Thoracic aorta (tissue), 2 donors: ENCODE results near the gene RAD51AP1. TPM values are rescaled to one million over a fixed set of nuclear protein-coding genes. Genes with fewer than 3 reads are reported as not detected.

ENCODE experiments used
- ATAC-seq: fragments of 150-250 bp; one replicate; pipeline ENCODE4 v1.8.0; 2017; ENCODE audit warnings: low read depth; ENCODE audit not compliant: insufficient number of reproducible peaks, low FRiP score
- DNase-seq: peaks from one replicate; pipeline ENCODE4 v3.0.0-alpha.2; 2020; ENCODE audit warnings: low spot score
- H3K27ac ChIP-seq, 2 donors: fragments of 200-600 bp; sonication (generic); 1 replicate in 1 of 2; 2 replicates in 1 of 2; pipeline ENCODE4 v1.5.1; 2016; ENCODE audit warnings: mild to moderate bottlenecking in 2 of 2, moderate library complexity in 2 of 2
- H3K27me3 ChIP-seq: fragments of 200-600 bp; sonication (generic); replicated peaks from 2 replicates; pipeline ENCODE4 v1.6.0; 2016; ENCODE audit warnings: mild to moderate bottlenecking; ENCODE audit not compliant: insufficient read depth
- H3K36me3 ChIP-seq: fragments of 200-600 bp; sonication (generic); one replicate; pipeline ENCODE4 v1.5.1; 2016
- H3K4me1 ChIP-seq, 2 donors: fragments of 200-600 bp; sonication (generic); 1 replicate in 1 of 2; 2 replicates in 1 of 2; pipeline versions ENCODE4 v1.5.1 to v1.6.0; 2016; ENCODE audit warnings: low read depth in 2 of 2, mild to moderate bottlenecking in 1 of 2; ENCODE audit not compliant: control insufficient read depth in 1 of 2
- H3K4me3 ChIP-seq: fragments of 200-600 bp; sonication (generic); 2 replicates; pipeline ENCODE4 v1.5.1; 2016; ENCODE audit warnings: mild to moderate bottlenecking
- H3K9me3 ChIP-seq: fragments of 200-600 bp; sonication (generic); 2 replicates; pipeline ENCODE4 v1.5.1; 2016
- CTCF ChIP-seq: fragments of 200-600 bp; sonication (generic); IDR thresholded peaks from one replicate; pipeline ENCODE4 v1.5.1; 2019; ENCODE audit warnings: antibody characterized with exemption
- total RNA-seq, 2 donors: library from RNA; depleted of rRNA; stranded (reverse); fragments of >200 nt; gene quantifications; one replicate each; pipeline versions ENCODE4 v1.1.0 to v1.2.3, GENCODE V29; 2016

Gene RAD51AP1
- total RNA-seq, 2 donors from 2014 or later: 10.2 TPM; not detected in 1

DNA sequence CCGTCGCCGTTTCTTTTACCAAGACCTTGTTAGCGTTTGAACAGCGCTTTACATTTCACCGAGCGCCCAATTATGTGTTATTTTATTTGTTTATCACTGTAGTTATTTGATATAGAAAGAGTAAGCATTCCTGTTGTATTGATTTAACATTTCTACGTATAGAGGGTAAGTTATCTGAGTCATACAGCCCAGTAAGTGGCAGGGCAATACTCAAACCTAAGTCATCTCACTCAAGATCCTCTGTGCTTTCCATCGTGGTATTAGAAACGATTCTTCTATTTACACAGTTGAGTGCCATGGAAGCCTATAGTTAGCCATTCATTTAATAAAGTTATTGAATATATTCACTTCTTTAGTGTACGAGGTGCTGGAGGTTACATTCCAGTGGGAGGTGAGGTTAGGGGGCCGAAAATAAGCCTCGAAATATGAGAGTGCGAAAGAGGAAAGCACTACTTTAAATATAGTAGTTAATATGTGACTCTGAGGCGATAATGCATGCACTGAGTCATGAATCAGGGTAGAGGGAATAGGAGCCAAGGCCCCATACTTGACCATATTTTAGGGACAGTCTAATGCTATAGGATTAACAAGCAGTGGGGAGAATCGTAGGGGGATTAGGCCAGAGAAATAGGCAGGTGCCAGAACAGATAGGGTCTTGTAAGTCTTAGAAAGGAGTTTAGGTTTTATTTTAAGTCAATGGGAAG, 629 bp downstream of the RAD51AP1 start:
- TF ChIP-seq CTCF: no peak
- H3K4me1 ChIP-seq: peaks cover 7 to 18% of the 10 kb centered on the region in 2 donors
- no peaks in the 10 kb centered on the region for H3K36me3 ChIP-seq
- no peaks in the 10 kb centered on the region for H3K27me3 ChIP-seq
- no peaks in the 10 kb centered on the region for H3K9me3 ChIP-seq
- H3K4me3 ChIP-seq: peak overlapping the region; percentile 91
- ATAC-seq: no peak
- peak overlapping the region in 1 of 2 donors; percentile 96 for H3K27ac ChIP-seq
- no peak for DNase-seq

- Histone ChIP-seq H3K4me3 (no peak overlapping the region), H3K9me3 (no peaks in the 10 kb centered on the region), H3K4me1 (peaks cover 7 to 18% of the 10 kb centered on the region in 2 donors), H3K27ac (no peak overlapping the region), H3K27me3 (no peaks in the 10 kb centered on the region), H3K36me3 (no peaks in the 10 kb centered on the region)
- ATAC-seq (no peak), DNase-seq (no peak)
- TF ChIP-seq CTCF: no peak
Measured at GRCh38 chr12:4540170-4540569, 1.5 kb downstream of the RAD51AP1 start.

DNA sequence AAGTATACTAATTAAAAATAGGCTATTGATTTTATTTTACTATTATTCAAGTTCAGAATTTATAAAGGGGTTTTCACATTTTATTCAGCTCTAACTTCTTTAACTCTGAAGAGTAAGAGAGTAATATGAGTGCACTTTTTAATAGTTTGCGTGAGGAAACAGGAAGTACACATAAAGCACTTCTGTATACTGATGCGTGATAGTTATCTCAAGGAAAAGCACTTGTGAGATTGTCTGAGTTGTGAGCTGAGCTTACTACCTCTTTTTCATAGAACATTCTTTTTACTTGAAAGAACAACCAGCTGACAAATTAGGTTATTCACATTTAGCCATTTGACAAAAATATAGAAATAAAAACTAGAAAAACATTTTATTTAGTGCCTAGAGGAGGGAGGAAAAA, 1.9 kb downstream of the RAD51AP1 start:
- Histone ChIP-seq H3K36me3 (no peaks in the 10 kb centered on the region), H3K27me3 (no peaks in the 10 kb centered on the region), H3K4me3 (no peak overlapping the region), H3K27ac (no peak overlapping the region), H3K4me1 (peaks cover 7 to 18% of the 10 kb centered on the region in 2 donors), H3K9me3 (no peaks in the 10 kb centered on the region)
- ATAC-seq (no peak), DNase-seq (no peak)
- no peak for TF ChIP-seq CTCF

GRCh38 chr12:4545195-4545594, 6.5 kb downstream of the RAD51AP1 start:
- no peaks in the 10 kb centered on the region for H3K9me3 ChIP-seq
- ATAC-seq: no peak
- H3K27me3 ChIP-seq: no peaks in the 10 kb centered on the region
- H3K36me3 ChIP-seq: no peaks in the 10 kb centered on the region
- no peaks in the 10 kb centered on the region for H3K4me1 ChIP-seq
- no peak overlapping the region for H3K27ac ChIP-seq
- no peak for DNase-seq
- H3K4me3 ChIP-seq: no peak overlapping the region
- TF ChIP-seq CTCF: no peak

DNA sequence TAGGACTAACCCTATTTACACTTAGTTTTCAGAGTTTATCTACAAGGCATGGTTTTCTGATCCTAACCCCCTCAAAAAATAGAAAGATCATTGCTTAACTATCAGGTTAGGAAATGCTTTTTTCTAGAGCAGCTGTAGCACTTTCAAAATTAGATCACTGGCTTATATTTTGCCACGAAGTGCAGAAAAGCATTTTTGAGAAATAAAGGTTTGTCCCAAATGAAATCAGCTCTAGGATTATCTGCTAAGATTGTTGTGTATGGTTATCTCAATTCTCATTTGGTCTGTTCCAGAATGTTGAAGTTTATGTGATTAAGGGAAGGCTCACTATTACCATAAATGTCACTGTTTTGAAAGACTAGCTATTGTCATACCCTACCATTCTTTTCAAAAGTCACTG, 13.5 kb downstream of the RAD51AP1 start:
- no peak for ATAC-seq
- no peak for DNase-seq
- no peaks in the 10 kb centered on the region for H3K36me3 ChIP-seq
- H3K9me3 ChIP-seq: no peaks in the 10 kb centered on the region
- H3K4me3 ChIP-seq: no peak overlapping the region
- no peak overlapping the region for H3K27ac ChIP-seq
- TF ChIP-seq CTCF: no peak
- no peaks in the 10 kb centered on the region for H3K4me1 ChIP-seq
- H3K27me3 ChIP-seq: no peaks in the 10 kb centered on the region
